Measurements from ENCODE around the gene ATF6B.

The ATF6B gene

GRCh38 chr6:32127717-32128592 is at the start of gene ATF6B:
TSS of gene ATF6B (minus strand) at chr6:32128246. CDS start at chr6:32128207, 39 bp downstream.
- DNase-seq, result peak; percentile 99

GRCh38 chr6:32177183-32177787 is 49.2 kb upstream of the ATF6B start:
- DNase-seq, result no peak

GRCh38 chr6:32176476-32177182 is 48.6 kb upstream of the ATF6B start:
- no peak for DNase-seq

- DNase-seq, result peak; percentile 90
Observed at GRCh38 chr6:32175711-32176475, 47.8 kb upstream of the ATF6B start, which contains the start of gene AGPAT1. TSS of gene AGPAT1 (minus strand) at chr6:32176084. CDS start at chr6:32171496, 4,588 bp downstream.

GRCh38 chr6:32175322-32175710 is 47.3 kb upstream of the ATF6B start:
- no peak for DNase-seq

- DNase-seq, result no peak
Observed at GRCh38 chr6:32174416-32174815, 46.4 kb upstream of the ATF6B start.

GRCh38 chr6:32173051-32173727 is 45.1 kb upstream of the ATF6B start:
- no peak for DNase-seq

- no peak for DNase-seq
Observed at GRCh38 chr6:32171234-32171633, 43.2 kb upstream of the ATF6B start.

- DNase-seq, result no peak
Observed at GRCh38 chr6:32170294-32170693, 42.2 kb upstream of the ATF6B start.

- DNase-seq, result no peak
Observed at GRCh38 chr6:32168807-32169591, 41.0 kb upstream of the ATF6B start.

GRCh38 chr6:32168350-32168749 is 40.3 kb upstream of the ATF6B start:
- DNase-seq, result no peak

- no peak for DNase-seq
Observed at GRCh38 chr6:32167761-32168262, 39.8 kb upstream of the ATF6B start.

GRCh38 chr6:32167154-32167760 is 39.2 kb upstream of the ATF6B start:
- no peak for DNase-seq

- DNase-seq, result no peak
Observed at GRCh38 chr6:32166411-32167061, 38.5 kb upstream of the ATF6B start.

GRCh38 chr6:32164295-32164694 is 36.2 kb upstream of the ATF6B start, which contains the start of gene EGFL8:
TSS of gene EGFL8 (plus strand) at chr6:32164595. CDS start at chr6:32166166, 1,571 bp downstream.
- DNase-seq, result no peak

GRCh38 chr6:32163559-32164258 is 35.7 kb upstream of the ATF6B start:
- DNase-seq, result no peak

- no peak for DNase-seq
Observed at GRCh38 chr6:32158052-32158451, 30.0 kb upstream of the ATF6B start.

- DNase-seq, result no peak
Observed at GRCh38 chr6:32156891-32157290, 28.8 kb upstream of the ATF6B start.

- DNase-seq, result peak; percentile 21
Observed at GRCh38 chr6:32154514-32155161, 26.6 kb upstream of the ATF6B start.
